A673 (cell line): ENCODE results near the gene BRSK2.

Experiments used
- CTCF ChIP-seq: fragments of 300-800, 200-600 bp; sonication (generic); conservative IDR thresholded peaks from 2 replicates; pipeline ENCODE4 v1.5.1; 2017; ENCODE audit warnings: low read depth, mild to moderate bottlenecking, antibody characterized with exemption, low read length, moderate library complexity, mixed read lengths
- EZH2 ChIP-seq: fragments of 200-600 bp; sonication (generic); IDR thresholded peaks from 2 replicates; pipeline ENCODE4 v1.6.1; 2017; ENCODE audit warnings: borderline replicate concordance, low read depth, mild to moderate bottlenecking, mixed read lengths, antibody characterized with exemption, low read length; ENCODE audit not compliant: poor library complexity, severe bottlenecking

GRCh38 chr11:1453611-1454034 is 63.9 kb downstream of the BRSK2 start:
- TF ChIP-seq CTCF (no peak), EZH2 (no peak)
